C4-2B (cell line): ENCODE data around the gene PASK.

Experiments
- CTCF ChIP-seq: fragments of 450-650 bp; conservative IDR thresholded peaks from 2 replicates; pipeline ENCODE4 v1.5.1; 2017; ENCODE audit warnings: mild to moderate bottlenecking
- ZFX ChIP-seq: fragments of 450-650 bp; IDR thresholded peaks from 2 replicates; pipeline ENCODE4 v1.6.1; 2017

- TF ChIP-seq CTCF (no peak), ZFX (no peak)
These were observed 68.7 kb downstream of the PASK start for GRCh38 chr2:241080405-241081189.
